ENCODE data around the gene DR1.

The DR1 gene

GRCh38 chr1:93346421-93346993, 800 bp downstream of the DR1 start:
- TF ChIP-seq CEBPB (IDR thresholded peaks at IDR 0.05), result no peak
- no peak for TF ChIP-seq CREB1 (IDR thresholded peaks at IDR 0.05; ENCODE audit: low read depth)
- TF ChIP-seq RAD21 (IDR thresholded peaks at IDR 0.05; ENCODE audit: low read depth), result no peak
- TF ChIP-seq TEAD4 (IDR thresholded peaks at IDR 0.05), result no peak
- no peak for TF ChIP-seq USF1 (IDR thresholded peaks at IDR 0.05)
- no peak for TF ChIP-seq EP300 (IDR thresholded peaks at IDR 0.05; ENCODE audit: borderline replicate concordance)
- no peak for TF ChIP-seq TCF12 (IDR thresholded peaks at IDR 0.05; ENCODE audit: low read depth)
- TF ChIP-seq FOXM1 (IDR thresholded peaks at IDR 0.05; ENCODE audit: borderline replicate concordance, low read depth), result no peak
- TF ChIP-seq, protein P1, sequence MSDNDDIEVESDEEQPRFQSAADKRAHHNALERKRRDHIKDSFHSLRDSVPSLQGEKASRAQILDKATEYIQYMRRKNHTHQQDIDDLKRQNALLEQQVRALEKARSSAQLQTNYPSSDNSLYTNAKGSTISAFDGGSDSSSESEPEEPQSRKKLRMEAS (IDR thresholded peaks at IDR 0.05), result no peak
- no peak for TF ChIP-seq ZBTB7A (IDR thresholded peaks at IDR 0.05; ENCODE audit: low read depth)
- no peak for TF ChIP-seq REST (IDR thresholded peaks at IDR 0.05; ENCODE audit: low read depth)
- TF ChIP-seq EGR1 (IDR thresholded peaks at IDR 0.05), result no peak
- TF ChIP-seq YY1 (IDR thresholded peaks at IDR 0.05; ENCODE audit: low read depth), result no peak
- TF ChIP-seq NFIC (IDR thresholded peaks at IDR 0.05), result no peak
- no peak for TF ChIP-seq TAF1 (IDR thresholded peaks at IDR 0.05; ENCODE audit: low read depth)

DNA sequence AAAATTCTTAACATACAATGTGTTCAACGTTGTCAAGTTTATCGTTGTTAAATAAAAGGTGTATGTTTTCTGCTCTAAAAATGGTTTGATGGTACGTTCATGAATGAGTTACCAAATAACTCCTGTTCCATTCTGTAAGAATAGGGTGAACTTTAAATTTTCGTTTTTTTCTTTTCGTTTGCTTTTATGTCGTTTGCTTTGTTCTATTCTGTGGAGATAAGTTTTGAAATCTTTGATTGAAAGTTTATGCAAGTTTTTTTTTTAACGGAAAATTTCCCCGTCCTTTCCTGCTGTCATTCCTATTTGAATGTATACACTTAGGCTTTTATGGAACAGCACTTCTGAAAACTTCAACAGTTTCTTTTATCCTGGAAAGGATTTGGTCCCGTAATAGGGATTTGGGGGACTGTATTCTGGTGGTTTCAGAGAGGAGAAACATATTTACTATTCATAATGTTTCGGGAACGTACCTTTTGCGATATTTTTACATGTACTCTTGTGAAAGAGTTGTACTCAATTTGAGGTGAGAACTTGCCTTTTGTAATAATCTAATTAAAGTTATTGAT, 1.7 kb downstream of the DR1 start:
- TF ChIP-seq CREB1 (IDR thresholded peaks at IDR 0.05; ENCODE audit: low read depth) (no peak), FOXM1 (IDR thresholded peaks at IDR 0.05; ENCODE audit: borderline replicate concordance, low read depth) (no peak), USF1 (IDR thresholded peaks at IDR 0.05) (no peak), TCF12 (IDR thresholded peaks at IDR 0.05; ENCODE audit: low read depth) (no peak), EP300 (IDR thresholded peaks at IDR 0.05; ENCODE audit: borderline replicate concordance) (no peak), REST (IDR thresholded peaks at IDR 0.05; ENCODE audit: low read depth) (no peak), NFIC (IDR thresholded peaks at IDR 0.05) (no peak), RAD21 (IDR thresholded peaks at IDR 0.05; ENCODE audit: low read depth) (no peak), ZBTB7A (IDR thresholded peaks at IDR 0.05; ENCODE audit: low read depth) (no peak), YY1 (IDR thresholded peaks at IDR 0.05; ENCODE audit: low read depth) (no peak)
- TF ChIP-seq, protein P1 (IDR thresholded peaks at IDR 0.05), result no peak

DNA sequence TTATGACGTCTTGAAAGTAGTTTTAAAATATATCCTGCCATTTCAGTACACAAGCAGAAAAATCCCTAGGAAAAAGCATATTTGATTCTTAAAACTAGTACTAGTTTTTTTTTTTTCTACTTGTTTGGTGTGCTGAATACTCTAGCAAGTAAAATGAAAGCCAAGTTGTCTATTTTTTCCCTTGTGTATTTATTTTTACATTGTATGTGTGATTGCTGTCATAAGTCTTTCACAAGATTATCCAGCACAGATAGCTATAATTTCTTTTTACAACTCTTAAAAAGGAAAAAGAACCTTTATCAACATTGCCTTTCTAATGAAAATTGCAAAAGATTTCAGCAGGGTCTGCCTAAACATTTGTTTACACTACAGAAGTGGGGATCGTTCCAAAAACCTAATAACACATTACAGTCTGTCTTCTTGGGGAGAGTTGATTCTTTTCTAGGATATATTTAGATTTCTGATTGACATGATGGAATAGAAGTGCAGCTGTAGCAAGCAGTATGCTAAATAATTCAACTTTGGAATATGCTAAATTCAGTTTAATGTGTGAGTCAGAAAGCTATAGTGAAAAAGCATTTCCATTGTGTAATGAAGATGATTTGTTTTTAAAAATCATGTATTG, 2.5 kb downstream of the DR1 start:
- no peak for TF ChIP-seq EGR1 (IDR thresholded peaks at IDR 0.05)
- no peak for TF ChIP-seq EP300 (IDR thresholded peaks at IDR 0.05; ENCODE audit: borderline replicate concordance)
- TF ChIP-seq RAD21 (IDR thresholded peaks at IDR 0.05; ENCODE audit: low read depth), result no peak
- no peak for TF ChIP-seq REST (IDR thresholded peaks at IDR 0.05; ENCODE audit: low read depth)
- TF ChIP-seq CREB1 (IDR thresholded peaks at IDR 0.05; ENCODE audit: low read depth), result no peak
- no peak for TF ChIP-seq ZBTB7A (IDR thresholded peaks at IDR 0.05; ENCODE audit: low read depth)
- no peak for TF ChIP-seq USF1 (IDR thresholded peaks at IDR 0.05)
- TF ChIP-seq TEAD4 (IDR thresholded peaks at IDR 0.05), result no peak
- TF ChIP-seq TAF1 (IDR thresholded peaks at IDR 0.05; ENCODE audit: low read depth), result no peak
- no peak for TF ChIP-seq CEBPB (IDR thresholded peaks at IDR 0.05)

Data from Ishikawa (cell line).